Mesothelial cell of epicardium (in vitro differentiated cells): Measurements from ENCODE around the gene CEACAM16. TPM values are rescaled to one million over a fixed set of nuclear protein-coding genes. Genes with fewer than 3 reads are reported as not detected.
"Not testable (repeated sequence)": the region's sequence is repeated elsewhere in the genome, so short reads cannot be mapped to it uniquely, and the experiment has no call there.

ENCODE experiments used
- DNase-seq, 2 experiments: peaks; one replicate each; pipeline ENCODE4 v3.0.0; 2021; ENCODE audit warnings: low spot score in 2 of 2; ENCODE audit not compliant: unreplicated experiment in 2 of 2
- H3K27ac Mint-ChIP-seq: 2 replicates; pipeline ENCODE4 v1.8.0; 2021; ENCODE audit warnings: mixed read lengths
- H3K27me3 Mint-ChIP-seq: 2 replicates; pipeline ENCODE4 v1.8.0; 2021; ENCODE audit warnings: low read depth, mixed read lengths
- H3K36me3 Mint-ChIP-seq: 2 replicates; pipeline ENCODE4 v1.8.0; 2021; ENCODE audit warnings: mixed read lengths
- H3K4me1 Mint-ChIP-seq: 2 replicates; pipeline ENCODE4 v1.8.0; 2021; ENCODE audit warnings: mixed read lengths
- H3K4me3 Mint-ChIP-seq: 2 replicates; pipeline ENCODE4 v1.8.0; 2021; ENCODE audit warnings: mild to moderate bottlenecking, moderate library complexity, mixed read lengths
- H3K9me3 Mint-ChIP-seq: 2 replicates; pipeline ENCODE4 v1.8.0; 2021; ENCODE audit warnings: mixed read lengths
- CTCF ChIP-seq: fragments of 200-600 bp; sonication (generic); IDR thresholded peaks from one replicate; pipeline ENCODE4 v1.5.0; 2021; ENCODE audit warnings: antibody characterized with exemption; ENCODE audit not compliant: unreplicated experiment
- total RNA-seq: library from RNA; stranded (reverse); gene quantifications from 3 replicates; pipeline ENCODE4 v1.2.1, GENCODE V29; 2021

CEACAM16 gene
- total RNA-seq, 1 donor from 2014 or later: not detected

- no peaks in the 10 kb centered on the region for H3K36me3 Mint-ChIP-seq
- no peak overlapping the region for H3K27ac Mint-ChIP-seq
- no peak overlapping the region for H3K4me3 Mint-ChIP-seq
- H3K9me3 Mint-ChIP-seq: no peaks in the 10 kb centered on the region
- no peak for DNase-seq
- TF ChIP-seq CTCF: no peak
- H3K27me3 Mint-ChIP-seq: no peaks in the 10 kb centered on the region
- no peaks in the 10 kb centered on the region for H3K4me1 Mint-ChIP-seq
These were observed 7.7 kb downstream of the CEACAM16 start for GRCh38 chr19:44706506-44707236.

GRCh38 chr19:44707794-44708193, 8.8 kb downstream of the CEACAM16 start:
- H3K27ac Mint-ChIP-seq: no peak overlapping the region

GRCh38 chr19:44708940-44709339, 10.0 kb downstream of the CEACAM16 start:
- no peak for DNase-seq
- no peak overlapping the region for H3K4me3 Mint-ChIP-seq
- no peaks in the 10 kb centered on the region for H3K4me1 Mint-ChIP-seq
- no peak for TF ChIP-seq CTCF
- H3K9me3 Mint-ChIP-seq: no peaks in the 10 kb centered on the region
- H3K27me3 Mint-ChIP-seq: no peaks in the 10 kb centered on the region
- no peak overlapping the region for H3K27ac Mint-ChIP-seq
- no peaks in the 10 kb centered on the region for H3K36me3 Mint-ChIP-seq

More at GRCh38 chr19:44707794-44708193, 8.8 kb downstream of the CEACAM16 start:
- Mint-ChIP-seq H3K9me3 (no peaks in the 10 kb centered on the region), H3K27me3 (no peaks in the 10 kb centered on the region), H3K4me1 (no peaks in the 10 kb centered on the region), H3K36me3 (no peaks in the 10 kb centered on the region), H3K4me3 (no peak overlapping the region)
- TF ChIP-seq CTCF: no peak
- no peak for DNase-seq

- not testable (repeated sequence) for DNase-seq, H3K4me1 Mint-ChIP-seq, H3K4me3 Mint-ChIP-seq, H3K27ac Mint-ChIP-seq, H3K36me3 Mint-ChIP-seq, H3K9me3 Mint-ChIP-seq, H3K27me3 Mint-ChIP-seq
These were observed 10.7 kb downstream of the CEACAM16 start for GRCh38 chr19:44709434-44710266.

- no peak for TF ChIP-seq CTCF
- no peaks in the 10 kb centered on the region for H3K4me1 Mint-ChIP-seq
- no peak for DNase-seq
- H3K27ac Mint-ChIP-seq: no peak overlapping the region
- H3K9me3 Mint-ChIP-seq: peaks cover 11% of the 10 kb centered on the region
- H3K36me3 Mint-ChIP-seq: no peaks in the 10 kb centered on the region
- no peak overlapping the region for H3K4me3 Mint-ChIP-seq
- H3K27me3 Mint-ChIP-seq: no peaks in the 10 kb centered on the region
These were observed 11.5 kb downstream of the CEACAM16 start for GRCh38 chr19:44710483-44710882.
